GM12878 (cell line): ENCODE data around the gene CLEC19A. TPM values are rescaled to one million over a fixed set of nuclear protein-coding genes. Genes with fewer than 3 reads are reported as not detected.

ENCODE experiments used
- ATAC-seq: fragments of 200-7000 bp; cut with Tn5 transposase; 3 replicates; pipeline ENCODE4 v1.9.1; 2020; ENCODE audit warnings: mild to moderate bottlenecking, moderate library complexity
- BruUV-seq: library from RNA; stranded (reverse); fragments of 400-500 nt; replicated peaks from 2 replicates; lab custom pipeline; 2021; lab: Mats Ljungman, UMichigan
- CTCF ChIA-PET: fragments of 300-600 bp; sonication (Branson Sonifier 250); formaldehyde crosslinking; extraction: SDS; loops from one replicate; lab custom pipeline; 2021; ENCODE audit warnings: inconsistent platforms; lab: Yijun Ruan, JAX
- POLR2A ChIA-PET: fragments of 350-600 bp; formaldehyde crosslinking; extraction: SDS; loops from one replicate; lab custom pipeline; 2021; ENCODE audit warnings: inconsistent platforms; lab: Charles Lee
- RAD21 ChIA-PET: fragments of 300-600 bp; sonication (Branson Sonifier 250); formaldehyde crosslinking; loops from one replicate; lab custom pipeline; 2023; ENCODE audit warnings: antibody characterized with exemption; ENCODE audit not compliant: unreplicated experiment; lab: Charles Lee
- SMC1A ChIA-PET: fragments of 300-600 bp; sonication (Branson Sonifier 250); formaldehyde crosslinking; loops from one replicate; lab custom pipeline; 2023; ENCODE audit not compliant: unreplicated experiment, uncharacterized antibody; lab: Charles Lee
- DNase-seq: peaks from one replicate; pipeline ENCODE4 v3.0.0-alpha.2; 2011; ENCODE audit warnings: low read depth, low spot score
- FAIRE-seq: peaks from 3 replicates; lab custom pipeline; 2011; peaks lifted over from hg19 to GRCh38; lab: Jason Lieb, UNC
- H2AFZ ChIP-seq: 2 replicates; pipeline ENCODE4 v1.6.0; 2011; ENCODE audit warnings: low read depth, low read length, control low read depth; ENCODE audit not compliant: control insufficient read depth
- H3K27ac ChIP-seq: 2 replicates; pipeline ENCODE4 v1.5.1; 2011; ENCODE audit warnings: control low read depth; ENCODE audit not compliant: control insufficient read depth, insufficient read depth
- H3K27me3 ChIP-seq, 2 experiments: replicated peaks in 1 of 2; 2 replicates each; pipeline versions ENCODE4 v1.6.0 to v1.6.1; 2011; ENCODE audit warnings: low read length in 1 of 2; ENCODE audit not compliant: control insufficient read depth in 2 of 2, insufficient read depth in 2 of 2
- H3K36me3 ChIP-seq, 2 experiments: 2 replicates each; pipeline ENCODE4 v1.5.1; 2011; ENCODE audit warnings: low read length in 1 of 2; ENCODE audit not compliant: control insufficient read depth in 2 of 2, insufficient read depth in 2 of 2
- H3K4me1 ChIP-seq: 2 replicates; pipeline ENCODE4 v1.6.1; 2011; ENCODE audit warnings: mild to moderate bottlenecking, low read length, moderate library complexity, mixed read lengths; ENCODE audit not compliant: control insufficient read depth, insufficient read depth
- H3K4me2 ChIP-seq: 2 replicates; pipeline ENCODE4 v1.6.0; 2011; ENCODE audit warnings: control low read depth; ENCODE audit not compliant: control insufficient read depth, insufficient read depth
- H3K4me3 ChIP-seq: fragments of 200-600 bp; sonication (generic); 2 replicates; pipeline ENCODE4 v1.5.1; 2016
- H3K79me2 ChIP-seq: 2 replicates; pipeline ENCODE4 v1.6.0; 2011; ENCODE audit warnings: low read length; ENCODE audit not compliant: control insufficient read depth, insufficient read depth
- H3K9ac ChIP-seq: 2 replicates; pipeline ENCODE4 v1.8.0; 2011; ENCODE audit warnings: low read length, control low read depth, mixed read lengths; ENCODE audit not compliant: control insufficient read depth, insufficient read depth
- H3K9me3 ChIP-seq: replicated peaks from 3 replicates; pipeline ENCODE4 v1.5.1; 2011; ENCODE audit warnings: mild to moderate bottlenecking, low read length; ENCODE audit not compliant: control insufficient read depth, insufficient read depth
- H4K20me1 ChIP-seq: 2 replicates; pipeline ENCODE4 v1.6.0; 2011; ENCODE audit not compliant: control insufficient read depth, insufficient read depth
- CEBPB ChIP-seq, 2 experiments: fragments of 150-350 bp in 1 of 2; IDR thresholded peaks; 2 replicates each; pipeline ENCODE4 v1.6.1; 2012 to 2014; ENCODE audit warnings: low read depth in 2 of 2, low read length in 2 of 2, borderline replicate concordance in 1 of 2, inconsistent platforms in 1 of 2
- MEF2A ChIP-seq: IDR thresholded peaks from 2 replicates; pipeline ENCODE4 v1.6.1; 2011; ENCODE audit warnings: low read depth, mild to moderate bottlenecking, low read length, moderate library complexity; ENCODE audit not compliant: insufficient read depth
- MEF2B ChIP-seq: fragments of 450-650 bp; IDR thresholded peaks from 2 replicates; pipeline ENCODE4 v1.6.1; 2018; ENCODE audit warnings: mild to moderate bottlenecking, moderate library complexity; ENCODE audit not compliant: partially characterized antibody, poor library complexity, severe bottlenecking
- NFXL1 ChIP-seq: fragments of 450-650 bp; IDR thresholded peaks from 2 replicates; pipeline ENCODE4 v1.6.1; 2017; ENCODE audit warnings: antibody characterized with exemption, mild to moderate bottlenecking, borderline replicate concordance
- REST ChIP-seq: IDR thresholded peaks from 2 replicates; pipeline ENCODE4 v1.6.1; 2012; ENCODE audit warnings: mild to moderate bottlenecking, low read depth, low read length
- RUNX3 ChIP-seq: IDR thresholded peaks from 2 replicates; pipeline ENCODE4 v1.6.1; 2012; ENCODE audit warnings: low read length, inconsistent platforms
- SPI1 ChIP-seq: IDR thresholded peaks from 2 replicates; pipeline ENCODE4 v1.6.1; 2011; ENCODE audit warnings: low read depth, mild to moderate bottlenecking, low read length, moderate library complexity, borderline replicate concordance; ENCODE audit not compliant: insufficient read depth
- YBX1 ChIP-seq: fragments of 450-650 bp; IDR thresholded peaks from 2 replicates; pipeline ENCODE4 v1.6.1; 2016; ENCODE audit warnings: antibody characterized with exemption
- ZNF217 ChIP-seq: fragments of 450-650 bp; IDR thresholded peaks from 2 replicates; pipeline ENCODE4 v1.6.1; 2017; ENCODE audit warnings: antibody characterized with exemption, mild to moderate bottlenecking
- ZNF24 ChIP-seq: fragments of 450-650 bp; IDR thresholded peaks from 2 replicates; pipeline ENCODE4 v1.6.1; 2017; ENCODE audit warnings: antibody characterized with exemption, mild to moderate bottlenecking
- ZZZ3 ChIP-seq: IDR thresholded peaks from 2 replicates; pipeline ENCODE4 v1.6.1; 2011; ENCODE audit warnings: low read depth; ENCODE audit not compliant: control insufficient read depth, insufficient read length
- WGBS: methylation state at CpG from one replicate; pipeline ENCODE4 v1.1.6; 2016; ENCODE audit warnings: low lambda C conversion rate; ENCODE audit not compliant: insufficient replicate concordance, insufficient coverage; ENCODE audit errors: missing lambda C conversion rate; 5-methylcytosine and 5-hydroxymethylcytosine counted together
- in situ Hi-C: fragments of 300-500 bp; cut with MboI; formaldehyde crosslinking; loops from 9 replicates; pipeline ENCODE4 v1.14.3; 2018; ENCODE audit warnings: mixed read lengths
- intact Hi-C: fragments of 100-400 bp; cut with micrococcal nuclease; formaldehyde crosslinking; loops from one replicate; pipeline ENCODE4 v1.14.2; 2022; ENCODE audit not compliant: unreplicated experiment
- polyA plus RNA-seq, 11 experiments: library from polyadenylated mRNA; depleted of rRNA in 4 of 11; unstranded in 6 of 11; stranded (reverse) in 5 of 11; fragments of >200 nt; fragmentation: Nextera tagmentation in 4 of 11; fragmentation: Illumina TruSeq in 1 of 11; extraction: Ambion mirVana in 4 of 11; extraction: Trizol in 1 of 11; gene quantifications; 1 replicate in 1 of 11; 2 replicates in 10 of 11; pipeline versions ENCODE4 v1.2.1 to v1.2.3, GENCODE V29; 2011 to 2016; ENCODE audit warnings: inconsistent platforms in 2 of 11, missing spikeins in 2 of 11, low read depth in 1 of 11
- total RNA-seq, 4 experiments: library from RNA; depleted of rRNA in 3 of 4; stranded (reverse); fragments of >200 nt in 3 of 4; fragmentation: Illumina TruSeq in 1 of 4; extraction: Trizol in 1 of 4; gene quantifications; 2 replicates each; pipeline versions ENCODE4 v1.2.1 to v1.2.3, GENCODE V29; 2013 to 2021

The CLEC19A gene
- total and polyA plus RNA-seq, 10 of the 15 experiments (the other 5 are each of a cell fraction or from before 2014, with no cell fraction given) = 0.03 TPM; not detected in 8

- Histone ChIP-seq H4K20me1 (no peaks in the 10 kb centered on the region), H3K4me2 (no peak overlapping the region), H3K9me3 (no peaks in the 10 kb centered on the region), H3K79me2 (no peaks in the 10 kb centered on the region), H3K27me3 (no peaks in the 10 kb centered on the region; a peak in 1 of 4 replicates), H3K27ac (no peak overlapping the region), H3K4me3 (no peak overlapping the region), H3K4me1 (peaks cover 7% of the 10 kb centered on the region), H3K36me3 (no peaks in the 10 kb centered on the region), H2AFZ (no peak overlapping the region), H3K9ac (no peak overlapping the region)
- ChIA-PET RAD21 (no interaction called here), SMC1A (interaction anchor here (0.6 kb wide), 1 partner anchor 71 kb away, joined by 3 read pairs; no protein-coding TSS in a partner anchor), POLR2A (interaction anchor here (1.0 kb wide), 1 partner anchor 79 kb away, joined by 3 read pairs; no protein-coding TSS in a partner anchor), CTCF (no interaction called here)
- no peak for FAIRE-seq
- DNase-seq = no peak
- in situ Hi-C loops (no loop called here), intact Hi-C loops (no loop called here)
- TF ChIP-seq ZNF24 = no peak
- no peak for TF ChIP-seq MEF2B
- no peak for TF ChIP-seq RUNX3
- TF ChIP-seq REST = no peak
- no peak for TF ChIP-seq CEBPB (IDR thresholded peaks at IDR 0.05; ENCODE audit: borderline replicate concordance in 1 of 2, low read depth in 2 of 2, low read length in 2 of 2)
- TF ChIP-seq NFXL1 = no peak
- TF ChIP-seq YBX1 = no peak
- no peak for TF ChIP-seq ZZZ3
- no peak for TF ChIP-seq SPI1
- no peak for TF ChIP-seq MEF2A
- TF ChIP-seq ZNF217 = no peak
- BruUV-seq = no TSS peak
- WGBS = 66% methylated on average over 7 of the region's 7 CpGs
- no peak for ATAC-seq
Measured at GRCh38 chr16:19288872-19289799, 3.6 kb downstream of the CLEC19A start.
